K562 (cell line): ENCODE data around the gene SHFL. TPM values are rescaled to one million over a fixed set of nuclear protein-coding genes. Genes with fewer than 3 reads are reported as not detected.
A peak's percentile ranks its signal among the peaks of the same experiment; 100 is the strongest.

Experiments used
- ARID1B ChIP-seq: fragments of 450-650 bp; IDR thresholded peaks from 2 replicates; pipeline ENCODE4 v1.6.1; 2016; ENCODE audit warnings: antibody characterized with exemption, mild to moderate bottlenecking, inconsistent platforms
- ATF4 ChIP-seq: fragments of 450-650 bp; formaldehyde crosslinking; IDR thresholded peaks from 2 replicates; pipeline ENCODE4 v1.4.0; 2022; ENCODE audit warnings: mild to moderate bottlenecking, moderate library complexity
- BACH1 ChIP-seq: fragments of 200-800 bp; sonication (Bioruptor generic); IDR thresholded peaks from 2 replicates; pipeline ENCODE4 v1.6.1; 2016; ENCODE audit warnings: missing genetic modification characterization, missing compliant biosample characterization
- COPS2 ChIP-seq: fragments of 450-650 bp; conservative IDR thresholded peaks from 2 replicates; pipeline ENCODE4 v1.6.1; 2016; ENCODE audit warnings: mild to moderate bottlenecking, moderate library complexity
- ELK3 ChIP-seq: fragments of 450-650 bp; formaldehyde crosslinking; IDR thresholded peaks from 2 replicates; pipeline ENCODE4 v1.4.0; 2020; ENCODE audit warnings: mild to moderate bottlenecking
- ETV6 ChIP-seq, 3 experiments: fragments of 150-350 bp in 1 of 3; sonication (generic) in 1 of 3; formaldehyde crosslinking in 1 of 3; IDR thresholded peaks; 2 replicates each; pipeline versions ENCODE4 v1.6.1 to v1.8.0; 2014 to 2022; ENCODE audit warnings: borderline replicate concordance in 2 of 3, low read depth in 2 of 3, antibody characterized with exemption in 1 of 3, low read length in 1 of 3, mild to moderate bottlenecking in 1 of 3, missing genetic modification reagents in 1 of 3
- FUS ChIP-seq: fragments of 200-400 bp; formaldehyde crosslinking; optimal IDR thresholded peaks from 2 replicates; pipeline ENCODE3; 2017; ENCODE audit warnings: low read depth, low read length
- GTF2F1 ChIP-seq: IDR thresholded peaks from 2 replicates; pipeline ENCODE4 v1.6.1; 2011; ENCODE audit warnings: low read depth, low read length, improper control_type of control experiment
- HNRNPK ChIP-seq: fragments of 200-400 bp; formaldehyde crosslinking; IDR thresholded peaks from one replicate; pipeline ENCODE4 v1.6.1; 2018; ENCODE audit warnings: mild to moderate bottlenecking, low read depth, low read length; ENCODE audit not compliant: poor library complexity, severe bottlenecking
- ID3 ChIP-seq, 2 experiments: fragments of 250-450 bp in 1 of 2; fragments of 450-650 bp in 1 of 2; sonication (Bioruptor Pico) in 1 of 2; IDR thresholded peaks; 2 replicates each; pipeline versions ENCODE4 v1.6.1 to v1.8.0; 2016 to 2021; ENCODE audit warnings: mild to moderate bottlenecking in 2 of 2, moderate library complexity in 2 of 2, missing compliant biosample characterization in 1 of 2, missing genetic modification characterization in 1 of 2
- JUNB ChIP-seq: fragments of 450-650 bp; formaldehyde crosslinking; conservative IDR thresholded peaks from 2 replicates; pipeline ENCODE4 v1.4.0; 2020; ENCODE audit warnings: mild to moderate bottlenecking
- KDM5B ChIP-seq: fragments of 200-600 bp; sonication (generic); IDR thresholded peaks from 2 replicates; pipeline ENCODE4 v1.6.1; 2012; ENCODE audit warnings: low read depth, mild to moderate bottlenecking, moderate library complexity, low read length, control low read depth, inconsistent platforms; ENCODE audit not compliant: insufficient replicate concordance
- KLF16 ChIP-seq: IDR thresholded peaks from 2 replicates; pipeline ENCODE4 v1.6.1; 2016; ENCODE audit warnings: antibody characterized with exemption
- NCOA2 ChIP-seq, 2 experiments: fragments of 450-650 bp; IDR thresholded peaks; 2 replicates each; pipeline ENCODE4 v1.6.1; 2018; ENCODE audit warnings: mild to moderate bottlenecking in 2 of 2, moderate library complexity in 1 of 2; ENCODE audit not compliant: partially characterized antibody in 2 of 2
- NFE2L1 ChIP-seq: fragments of 450-650 bp; IDR thresholded peaks from 2 replicates; pipeline ENCODE4 v1.6.1; 2016; ENCODE audit warnings: missing genetic modification characterization, low read depth, mild to moderate bottlenecking, missing compliant biosample characterization, moderate library complexity, borderline replicate concordance
- NONO ChIP-seq, 2 experiments: fragments of 200-400 bp in 1 of 2; fragments of 450-650 bp in 1 of 2; formaldehyde crosslinking in 1 of 2; IDR thresholded peaks; 2 replicates each; pipeline ENCODE4 v1.6.1; 2017; ENCODE audit warnings: low read depth in 2 of 2, mild to moderate bottlenecking in 2 of 2, moderate library complexity in 2 of 2, low read length in 1 of 2
- POLR2A ChIP-seq: fragments of 450-650 bp; conservative IDR thresholded peaks from 2 replicates; pipeline ENCODE4 v1.6.1; 2016
- SAFB2 ChIP-seq: fragments of 200-400 bp; formaldehyde crosslinking; IDR thresholded peaks from 2 replicates; pipeline ENCODE4 v1.6.1; 2018; ENCODE audit warnings: borderline replicate concordance, low read length, low read depth, moderate library complexity; ENCODE audit not compliant: severe bottlenecking
- THAP7 ChIP-seq: fragments of 250-450 bp; sonication (Bioruptor Pico); IDR thresholded peaks from 2 replicates; pipeline ENCODE4 v1.5.0; 2021
- THRAP3 ChIP-seq: fragments of 450-650 bp; IDR thresholded peaks from 2 replicates; pipeline ENCODE4 v1.6.1; 2016; ENCODE audit warnings: mild to moderate bottlenecking, inconsistent platforms, borderline replicate concordance
- ZC3H11A ChIP-seq: IDR thresholded peaks from 2 replicates; pipeline ENCODE4 v1.6.1; 2012; ENCODE audit warnings: low read depth, low read length, improper control_type of control experiment
- ZNF140 ChIP-seq: fragments of 250-450 bp; sonication (Bioruptor Pico); IDR thresholded peaks from 2 replicates; pipeline ENCODE4 v1.8.0; 2021; ENCODE audit warnings: moderate library complexity, mild to moderate bottlenecking, inconsistent platforms
- ZNF644 ChIP-seq: fragments of 200-800 bp; sonication (Bioruptor generic); IDR thresholded peaks from 2 replicates; pipeline ENCODE4 v1.6.1; 2016; ENCODE audit warnings: low read depth, missing genetic modification characterization, missing compliant biosample characterization
- ZNF696 ChIP-seq: fragments of 250-450 bp; sonication (Bioruptor Pico); conservative IDR thresholded peaks from 2 replicates; pipeline ENCODE4 v1.4.0; 2020; ENCODE audit warnings: mild to moderate bottlenecking, moderate library complexity
- ZNF717 ChIP-seq: fragments of 250-450 bp; sonication (Bioruptor Pico); IDR thresholded peaks from 2 replicates; pipeline ENCODE4 v1.5.0; 2021
- polyA plus RNA-seq, 8 experiments: library from polyadenylated mRNA; depleted of rRNA in 4 of 8; stranded (reverse) in 5 of 8; unstranded in 3 of 8; fragments of >200 nt; fragmentation: Nextera tagmentation in 2 of 8; fragmentation: Illumina TruSeq in 1 of 8; extraction: Ambion mirVana in 2 of 8; extraction: Trizol in 1 of 8; gene quantifications; 2 replicates each; pipeline versions ENCODE4 v1.2.1 to v1.2.3, GENCODE V29; 2011 to 2014; ENCODE audit warnings: inconsistent platforms in 1 of 8, missing spikeins in 1 of 8
- total RNA-seq, 7 experiments: library from RNA; depleted of rRNA in 6 of 7; stranded (reverse); fragments of >200 nt in 6 of 7; fragmentation: Illumina TruSeq in 2 of 7; extraction: Trizol in 2 of 7; gene quantifications; 2 replicates each; pipeline versions ENCODE4 v1.2.1 to v1.2.3, GENCODE V29; 2011 to 2021; ENCODE audit warnings: low replicate concordance in 1 of 7

The SHFL gene
- total and polyA plus RNA-seq, 9 of the 15 experiments (the other 6 are each of a cell fraction or from before 2014, with no cell fraction given): 1.5 to 25.7 (median 13.0) TPM

GRCh38 chr19:10085641-10086590, at the start of gene SHFL (continued):
- TF ChIP-seq BACH1 (tag) (no peak), KDM5B (no peak), ARID1B (no peak), ELK3 (CRISPR knock-in tag) (no peak), ID3 (CRISPR knock-in tag; IDR thresholded peaks at IDR 0.05) (no peak), ID3 (tag; IDR thresholded peaks at IDR 0.05) (peak; percentile 62; the same call in 1 of the 2 replicates), ZNF717 (no peak), ZC3H11A (no peak), SAFB2 (no peak), POLR2A (peak; percentile 38; the same call in 1 of the 2 replicates), ZNF140 (CRISPR knock-in tag) (no peak), ZNF644 (tag) (no peak), COPS2 (no peak), ATF4 (CRISPR knock-in tag) (no peak), NONO (IDR thresholded peaks at IDR 0.05; ENCODE audit: low read depth in 2 of 2, low read length in 1 of 2) (no peak; a peak in 1 of 4 replicates), FUS (peak; percentile 88), KLF16 (no peak), HNRNPK (no peak), GTF2F1 (no peak), NFE2L1 (tag) (no peak), NCOA2 (IDR thresholded peaks at IDR 0.05; ENCODE audit: partially characterized antibody in 2 of 2) (no peak), ZNF696 (CRISPR knock-in tag) (no peak), ETV6 (IDR thresholded peaks at IDR 0.05; ENCODE audit: borderline replicate concordance in 1 of 2, low read depth in 2 of 2, low read length in 1 of 2) (no peak), ETV6 (CRISPR knock-in tag; IDR thresholded peaks at IDR 0.05; ENCODE audit: borderline replicate concordance) (no peak), THRAP3 (no peak), JUNB (CRISPR knock-in tag) (no peak), THAP7 (CRISPR knock-in tag) (no peak)
